ENCODE results near the gene INCA1. TPM values are rescaled to one million over a fixed set of nuclear protein-coding genes. Genes with fewer than 3 reads are reported as not detected.

The INCA1 gene
- total and polyA plus RNA-seq, 7 donors = 1.6 to 4.9 (median 3.8) TPM

DNA sequence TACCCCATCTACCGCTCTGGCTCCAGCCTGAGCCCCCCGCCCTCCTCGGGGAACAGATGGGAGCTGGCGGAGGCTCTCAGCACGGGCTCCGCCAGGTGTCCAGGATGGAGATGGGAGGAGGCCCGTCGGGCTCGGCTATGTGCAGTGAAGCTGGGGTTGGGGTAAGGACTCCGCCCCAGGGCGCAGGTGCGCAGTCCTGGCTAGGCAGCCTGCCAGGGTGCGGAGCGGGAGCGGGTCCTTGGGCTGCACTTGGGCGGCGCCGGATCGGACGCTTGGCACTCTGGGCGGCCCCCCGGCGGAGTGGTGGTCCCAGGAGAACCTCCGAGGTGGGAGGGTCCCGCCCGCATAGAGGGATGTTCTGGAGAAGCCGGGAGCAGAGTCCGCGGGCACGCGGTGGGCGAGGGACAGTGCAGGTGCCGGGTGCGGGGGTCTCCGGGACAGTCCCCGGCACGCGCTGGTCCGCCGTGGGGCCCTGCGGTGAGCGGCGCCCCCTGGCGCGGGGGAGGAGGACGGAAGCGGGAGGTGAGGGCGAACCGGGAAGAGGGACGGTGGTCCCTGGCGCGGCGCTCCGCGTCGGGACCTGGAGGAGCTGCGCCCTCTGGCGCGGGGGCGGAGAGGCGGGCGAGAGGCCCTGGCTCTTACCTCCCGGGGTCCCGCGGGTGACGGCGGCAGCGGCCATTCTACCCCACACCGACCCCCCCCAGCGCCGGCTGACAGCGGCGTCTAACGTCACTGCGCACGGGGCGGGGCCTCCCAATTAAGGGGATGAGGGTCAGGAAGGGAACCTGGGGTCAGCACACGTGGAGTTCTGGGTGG lies 10.2 kb downstream of the INCA1 start, which contains the start of gene CAMTA2:
TSS of gene CAMTA2 (minus strand) at position 725 of the 816 bp plus-strand sequence. CDS start 1,453 bp downstream, outside the sequence.
- Histone ChIP-seq H3K4me1 (peaks cover 20% of the 10 kb centered on the region), H3K36me3 (ENCODE audit: insufficient read depth in 1 of 2, low read depth in 1 of 2) (peaks cover 2 to 38% of the 10 kb centered on the region in 2 donors), H3K27ac (peak within 1 kb of the TSS; percentile 97), H3K9me3 (no peaks in the 10 kb centered on the region), H3K27me3 (ENCODE audit: insufficient read depth in 3 of 3, low read length in 2 of 3) (no peaks in the 10 kb centered on the region), H3K4me3 (peak within 1 kb of the TSS; percentile 94)
- DNase-seq (peak; percentile 93 to 97), ATAC-seq (peak; percentile 92 to 96 (median 95))
- intact Hi-C loops (cut with DNase I) = loop anchor here (2.0 to 5.0 kb wide), 3 partner anchors 45 to 80 kb away; partner anchors contain the start of genes RNF167 (in 1 of the 2) and SLC25A11 (in 1 of the 2)
- TF ChIP-seq, protein P1, sequence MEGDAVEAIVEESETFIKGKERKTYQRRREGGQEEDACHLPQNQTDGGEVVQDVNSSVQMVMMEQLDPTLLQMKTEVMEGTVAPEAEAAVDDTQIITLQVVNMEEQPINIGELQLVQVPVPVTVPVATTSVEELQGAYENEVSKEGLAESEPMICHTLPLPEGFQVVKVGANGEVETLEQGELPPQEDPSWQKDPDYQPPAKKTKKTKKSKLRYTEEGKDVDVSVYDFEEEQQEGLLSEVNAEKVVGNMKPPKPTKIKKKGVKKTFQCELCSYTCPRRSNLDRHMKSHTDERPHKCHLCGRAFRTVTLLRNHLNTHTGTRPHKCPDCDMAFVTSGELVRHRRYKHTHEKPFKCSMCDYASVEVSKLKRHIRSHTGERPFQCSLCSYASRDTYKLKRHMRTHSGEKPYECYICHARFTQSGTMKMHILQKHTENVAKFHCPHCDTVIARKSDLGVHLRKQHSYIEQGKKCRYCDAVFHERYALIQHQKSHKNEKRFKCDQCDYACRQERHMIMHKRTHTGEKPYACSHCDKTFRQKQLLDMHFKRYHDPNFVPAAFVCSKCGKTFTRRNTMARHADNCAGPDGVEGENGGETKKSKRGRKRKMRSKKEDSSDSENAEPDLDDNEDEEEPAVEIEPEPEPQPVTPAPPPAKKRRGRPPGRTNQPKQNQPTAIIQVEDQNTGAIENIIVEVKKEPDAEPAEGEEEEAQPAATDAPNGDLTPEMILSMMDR (IDR thresholded peaks at IDR 0.05) = peak; percentile 79
- 0 to 1% (median 0%) methylated on average over 44 to 78 of the region's 78 CpGs for whole genome bisulfite sequencing, 3 donors

DNA sequence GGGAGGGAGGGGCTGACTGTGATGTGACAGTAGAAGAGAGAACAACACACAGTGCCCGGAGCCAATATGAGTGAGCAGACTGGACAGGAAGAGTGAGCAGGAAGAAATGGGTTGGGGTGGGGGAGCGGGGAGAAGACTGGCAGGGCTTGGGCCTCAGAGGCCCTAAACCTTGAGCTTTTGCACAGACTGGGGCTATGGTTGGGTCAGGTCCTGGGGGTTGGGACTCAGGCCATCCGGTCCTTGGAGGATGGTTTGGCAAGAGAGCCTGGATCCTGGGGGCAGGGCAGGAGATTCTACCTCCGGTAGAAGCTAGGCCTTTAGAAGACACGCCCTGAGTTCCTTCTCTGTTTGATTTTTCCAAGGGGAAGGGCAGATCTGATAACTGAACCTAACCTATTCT lies 10.9 kb downstream of the INCA1 start:
- 35 to 46% (median 41%) methylated on average over 5 of the region's 5 CpGs for WGBS, 3 donors
- no peak for ATAC-seq
- H3K9me3 ChIP-seq = no peaks in the 10 kb centered on the region
- peaks cover 20% of the 10 kb centered on the region for H3K4me1 ChIP-seq
- intact Hi-C loops (cut with DNase I) = loop anchor here (2.0 to 5.0 kb wide), 3 partner anchors 44 to 79 kb away; partner anchors contain the start of genes RNF167 (in 1 of the 2) and SLC25A11 (in 1 of the 2)
- H3K27ac ChIP-seq = peak overlapping the region; percentile 97
- TF ChIP-seq, protein P1 (IDR thresholded peaks at IDR 0.05) = no peak
- peaks cover 2 to 46% of the 10 kb centered on the region in 2 donors for H3K36me3 ChIP-seq (ENCODE audit: insufficient read depth in 1 of 2, low read depth in 1 of 2)
- H3K27me3 ChIP-seq (ENCODE audit: insufficient read depth in 3 of 3, low read length in 2 of 3) = no peaks in the 10 kb centered on the region
- H3K4me3 ChIP-seq = peak overlapping the region; percentile 94
- no peak for DNase-seq

DNA sequence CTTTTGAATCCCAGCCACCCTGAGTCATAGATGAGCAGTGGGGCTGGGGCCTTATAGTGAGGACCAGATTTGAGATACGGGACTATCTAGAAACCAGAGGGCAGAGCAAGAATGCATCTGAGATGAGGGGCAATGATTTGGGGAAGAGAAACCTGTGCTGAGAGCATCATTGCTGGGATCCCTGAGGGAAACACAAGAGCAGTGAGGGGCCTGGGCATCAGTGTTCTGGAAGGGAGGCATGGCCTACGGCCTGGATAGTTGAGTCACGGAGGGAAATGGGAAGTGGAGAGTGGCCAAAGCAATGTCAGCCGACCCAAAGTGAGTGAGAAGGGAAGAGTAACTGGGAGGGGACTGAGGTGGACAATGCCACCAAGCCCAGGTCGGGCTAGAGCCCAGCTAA lies 15.0 kb downstream of the INCA1 start:
- no peaks in the 10 kb centered on the region for H3K27me3 ChIP-seq (ENCODE audit: insufficient read depth in 3 of 3, low read length in 2 of 3)
- H3K9me3 ChIP-seq = no peaks in the 10 kb centered on the region
- no peak for ATAC-seq
- WGBS, 3 donors = 60 to 68% (median 61%) methylated on average over 5 of the region's 5 CpGs
- H3K4me1 ChIP-seq = peaks cover 13% of the 10 kb centered on the region
- TF ChIP-seq, protein P1 (IDR thresholded peaks at IDR 0.05) = no peak
- intact Hi-C loops (cut with DNase I) = loop anchor here in 1 of 2 donors (5.0 kb wide), 2 partner anchors 45 to 80 kb away; no protein-coding TSS in a partner anchor
- no peak overlapping the region for H3K4me3 ChIP-seq
- H3K36me3 ChIP-seq (ENCODE audit: insufficient read depth in 1 of 2, low read depth in 1 of 2) = peaks cover 7 to 86% of the 10 kb centered on the region in 2 donors
- no peak overlapping the region for H3K27ac ChIP-seq
- DNase-seq = no peak

DNA sequence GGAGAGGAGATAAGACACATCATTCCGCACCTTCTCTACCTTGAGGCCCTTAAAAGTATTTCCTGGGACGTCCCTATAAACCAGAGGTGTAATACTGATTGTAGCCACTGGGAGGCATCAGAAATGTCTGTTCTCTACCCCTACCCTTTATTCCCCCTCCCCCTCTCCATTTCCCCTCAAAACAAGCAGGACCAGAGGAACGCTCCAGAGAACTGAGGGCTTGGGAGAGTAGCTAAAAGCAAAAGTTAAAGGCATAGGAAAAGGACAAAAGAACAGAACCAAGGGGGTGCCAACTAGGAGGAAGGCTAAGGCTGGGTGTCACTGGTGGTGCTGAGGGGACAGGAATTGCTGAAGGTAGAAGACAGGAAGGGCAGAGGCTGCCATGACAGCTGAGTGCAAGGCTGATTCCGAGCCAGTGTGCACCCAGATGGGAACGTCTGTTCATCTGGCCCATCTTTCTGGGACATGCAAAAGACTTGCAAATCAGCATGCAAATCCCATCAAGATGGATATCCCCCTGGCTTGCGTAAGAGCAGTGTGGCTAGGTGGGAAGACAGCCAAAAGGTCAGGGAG lies 16.6 kb downstream of the INCA1 start:
- H3K27me3 ChIP-seq (ENCODE audit: insufficient read depth in 3 of 3, low read length in 2 of 3) = no peaks in the 10 kb centered on the region
- 29 to 38% (median 32%) methylated on average over 6 of the region's 6 CpGs for whole genome bisulfite sequencing, 3 donors
- DNase-seq (no peak), ATAC-seq (peak; percentile 64 to 87 (median 72))
- H3K4me3 ChIP-seq = no peak overlapping the region
- H3K27ac ChIP-seq = peak overlapping the region; percentile 23
- intact Hi-C loops (cut with DNase I) = loop anchor here (2.0 to 5.0 kb wide), 3 partner anchors 43 to 82 kb away; no protein-coding TSS in a partner anchor
- TF ChIP-seq, protein P1 (IDR thresholded peaks at IDR 0.05) = peak; percentile 69
- H3K9me3 ChIP-seq = no peaks in the 10 kb centered on the region
- H3K4me1 ChIP-seq = peaks cover 5% of the 10 kb centered on the region
- peaks cover 11 to 99% of the 10 kb centered on the region in 2 donors for H3K36me3 ChIP-seq (ENCODE audit: insufficient read depth in 1 of 2, low read depth in 1 of 2)
